Measurements from ENCODE around the gene CERK.
"Not testable (repeated sequence)": the region's sequence is repeated elsewhere in the genome, so short reads cannot be mapped to it uniquely, and the experiment has no call there.

Gene CERK

GRCh38 chr22:46654426-46654825 lies 83.6 kb downstream of the CERK start:
- H3K9me3 ChIP-seq (ENCODE audit: low read length): no peaks in the 10 kb centered on the region
- no peak overlapping the region for H3K9ac ChIP-seq (ENCODE audit: low read length)
- no peaks in the 10 kb centered on the region for H3K27me3 ChIP-seq (ENCODE audit: control insufficient read depth in 1 of 2, insufficient read depth in 2 of 2, low read length in 2 of 2)
- no peak overlapping the region for H3K4me3 ChIP-seq (ENCODE audit: low read depth in 1 of 2, low read length in 2 of 2)
- H3K36me3 ChIP-seq (ENCODE audit: insufficient read depth, low read length): no peaks in the 10 kb centered on the region
- H3K27ac ChIP-seq (ENCODE audit: low read depth, low read length): no peak overlapping the region
- H3K4me1 ChIP-seq (ENCODE audit: insufficient read depth, low read length): peaks cover 6% of the 10 kb centered on the region

GRCh38 chr22:46653596-46653995 lies 84.5 kb downstream of the CERK start:
- no peak overlapping the region for H3K9ac ChIP-seq (ENCODE audit: low read length)
- no peak overlapping the region for H3K4me3 ChIP-seq (ENCODE audit: low read depth in 1 of 2, low read length in 2 of 2)
- no peak overlapping the region for H3K27ac ChIP-seq (ENCODE audit: low read depth, low read length)
- peaks cover 12% of the 10 kb centered on the region for H3K4me1 ChIP-seq (ENCODE audit: insufficient read depth, low read length)
- H3K9me3 ChIP-seq (ENCODE audit: low read length): no peaks in the 10 kb centered on the region
- no peaks in the 10 kb centered on the region for H3K36me3 ChIP-seq (ENCODE audit: insufficient read depth, low read length)
- H3K27me3 ChIP-seq (ENCODE audit: control insufficient read depth in 1 of 2, insufficient read depth in 2 of 2, low read length in 2 of 2): no peaks in the 10 kb centered on the region

- H3K4me3 ChIP-seq (ENCODE audit: low read depth in 1 of 2, low read length in 2 of 2): no peak overlapping the region
- H3K4me1 ChIP-seq (ENCODE audit: insufficient read depth, low read length): peaks cover 12% of the 10 kb centered on the region
Observed at GRCh38 chr22:46652847-46653331, 85.2 kb downstream of the CERK start.

GRCh38 chr22:46652081-46652846 lies 85.8 kb downstream of the CERK start:
- Histone ChIP-seq H3K9me3 (ENCODE audit: low read length) (no peaks in the 10 kb centered on the region), H3K27ac (ENCODE audit: low read depth, low read length) (no peak overlapping the region), H3K27me3 (ENCODE audit: control insufficient read depth in 1 of 2, insufficient read depth in 2 of 2, low read length in 2 of 2) (no peaks in the 10 kb centered on the region), H3K4me1 (ENCODE audit: insufficient read depth, low read length) (peaks cover 12% of the 10 kb centered on the region), H3K36me3 (ENCODE audit: insufficient read depth, low read length) (no peaks in the 10 kb centered on the region), H3K9ac (ENCODE audit: low read length) (no peak overlapping the region), H3K4me3 (ENCODE audit: low read depth in 1 of 2, low read length in 2 of 2) (no peak overlapping the region)

More at GRCh38 chr22:46652847-46653331, 85.2 kb downstream of the CERK start:
- no peaks in the 10 kb centered on the region for H3K9me3 ChIP-seq (ENCODE audit: low read length)
- H3K9ac ChIP-seq (ENCODE audit: low read length): no peak overlapping the region
- no peaks in the 10 kb centered on the region for H3K36me3 ChIP-seq (ENCODE audit: insufficient read depth, low read length)
- H3K27ac ChIP-seq (ENCODE audit: low read depth, low read length): no peak overlapping the region
- no peaks in the 10 kb centered on the region for H3K27me3 ChIP-seq (ENCODE audit: control insufficient read depth in 1 of 2, insufficient read depth in 2 of 2, low read length in 2 of 2)

GRCh38 chr22:46651316-46651715 lies 86.7 kb downstream of the CERK start:
- Histone ChIP-seq H3K27ac (ENCODE audit: low read depth, low read length) (no peak overlapping the region), H3K27me3 (ENCODE audit: control insufficient read depth in 1 of 2, insufficient read depth in 2 of 2, low read length in 2 of 2) (no peaks in the 10 kb centered on the region), H3K4me3 (ENCODE audit: low read depth in 1 of 2, low read length in 2 of 2) (no peak overlapping the region), H3K4me1 (ENCODE audit: insufficient read depth, low read length) (peaks cover 12% of the 10 kb centered on the region), H3K9ac (ENCODE audit: low read length) (no peak overlapping the region), H3K9me3 (ENCODE audit: low read length) (no peaks in the 10 kb centered on the region), H3K36me3 (ENCODE audit: insufficient read depth, low read length) (no peaks in the 10 kb centered on the region)

- Histone ChIP-seq H3K9ac (ENCODE audit: low read length) (no peak overlapping the region), H3K27me3 (ENCODE audit: control insufficient read depth in 1 of 2, insufficient read depth in 2 of 2, low read length in 2 of 2) (no peaks in the 10 kb centered on the region), H3K36me3 (ENCODE audit: insufficient read depth, low read length) (no peaks in the 10 kb centered on the region), H3K4me3 (ENCODE audit: low read depth in 1 of 2, low read length in 2 of 2) (no peak overlapping the region), H3K27ac (ENCODE audit: low read depth, low read length) (peak overlapping the region; percentile 20), H3K9me3 (ENCODE audit: low read length) (no peaks in the 10 kb centered on the region), H3K4me1 (ENCODE audit: insufficient read depth, low read length) (peaks cover 12% of the 10 kb centered on the region)
Observed at GRCh38 chr22:46650078-46650810, 87.8 kb downstream of the CERK start.

GRCh38 chr22:46649141-46650077 lies 88.6 kb downstream of the CERK start:
- Histone ChIP-seq H3K4me1 (ENCODE audit: insufficient read depth, low read length) (peaks cover 12% of the 10 kb centered on the region), H3K9ac (ENCODE audit: low read length) (no peak overlapping the region), H3K27ac (ENCODE audit: low read depth, low read length) (peak overlapping the region; percentile 14), H3K4me3 (ENCODE audit: low read depth in 1 of 2, low read length in 2 of 2) (no peak overlapping the region), H3K36me3 (ENCODE audit: insufficient read depth, low read length) (no peaks in the 10 kb centered on the region), H3K27me3 (ENCODE audit: control insufficient read depth in 1 of 2, insufficient read depth in 2 of 2, low read length in 2 of 2) (no peaks in the 10 kb centered on the region), H3K9me3 (ENCODE audit: low read length) (no peaks in the 10 kb centered on the region)

- H3K4me3 ChIP-seq (ENCODE audit: low read depth in 1 of 2, low read length in 2 of 2); H3K27ac ChIP-seq (ENCODE audit: low read depth, low read length); H3K36me3 ChIP-seq (ENCODE audit: insufficient read depth, low read length); H3K27me3 ChIP-seq (ENCODE audit: control insufficient read depth in 1 of 2, insufficient read depth in 2 of 2, low read length in 2 of 2); H3K9me3 ChIP-seq (ENCODE audit: low read length); H3K9ac ChIP-seq (ENCODE audit: low read length): not testable (repeated sequence)
- H3K4me1 ChIP-seq (ENCODE audit: insufficient read depth, low read length): peaks cover 12% of the 10 kb centered on the region
Observed at GRCh38 chr22:46648225-46648820, 89.7 kb downstream of the CERK start.

- H3K4me1 ChIP-seq (ENCODE audit: insufficient read depth, low read length): peaks cover 25% of the 10 kb centered on the region
Observed at GRCh38 chr22:46646531-46647215, 91.4 kb downstream of the CERK start.

GRCh38 chr22:46642840-46643480 lies 95.1 kb downstream of the CERK start:
- not testable (repeated sequence) for H3K36me3 ChIP-seq (ENCODE audit: insufficient read depth, low read length); H3K27ac ChIP-seq (ENCODE audit: low read depth, low read length); H3K27me3 ChIP-seq (ENCODE audit: control insufficient read depth in 1 of 2, insufficient read depth in 2 of 2, low read length in 2 of 2)

More at GRCh38 chr22:46646531-46647215, 91.4 kb downstream of the CERK start:
- Histone ChIP-seq H3K9ac (ENCODE audit: low read length) (no peak overlapping the region), H3K4me3 (ENCODE audit: low read depth in 1 of 2, low read length in 2 of 2) (no peak overlapping the region), H3K9me3 (ENCODE audit: low read length) (no peaks in the 10 kb centered on the region), H3K36me3 (ENCODE audit: insufficient read depth, low read length) (no peaks in the 10 kb centered on the region), H3K27me3 (ENCODE audit: control insufficient read depth in 1 of 2, insufficient read depth in 2 of 2, low read length in 2 of 2) (no peaks in the 10 kb centered on the region), H3K27ac (ENCODE audit: low read depth, low read length) (no peak overlapping the region)

More at GRCh38 chr22:46642840-46643480, 95.1 kb downstream of the CERK start:
- H3K4me3 ChIP-seq (ENCODE audit: low read depth in 1 of 2, low read length in 2 of 2); H3K9me3 ChIP-seq (ENCODE audit: low read length); H3K9ac ChIP-seq (ENCODE audit: low read length): not testable (repeated sequence)
- peaks cover 20% of the 10 kb centered on the region for H3K4me1 ChIP-seq (ENCODE audit: insufficient read depth, low read length)

All from muscle layer of colon (tissue), 2 donors.